Fibroblast of skin of abdomen (primary cell): ENCODE data around the gene SPAG6.
A peak's percentile ranks its signal among the peaks of the same experiment; 100 is the strongest.

Source experiments
- DNase-seq: peaks from one replicate; pipeline ENCODE4 v3.0.0-alpha.2; 2013

The SPAG6 gene

DNA sequence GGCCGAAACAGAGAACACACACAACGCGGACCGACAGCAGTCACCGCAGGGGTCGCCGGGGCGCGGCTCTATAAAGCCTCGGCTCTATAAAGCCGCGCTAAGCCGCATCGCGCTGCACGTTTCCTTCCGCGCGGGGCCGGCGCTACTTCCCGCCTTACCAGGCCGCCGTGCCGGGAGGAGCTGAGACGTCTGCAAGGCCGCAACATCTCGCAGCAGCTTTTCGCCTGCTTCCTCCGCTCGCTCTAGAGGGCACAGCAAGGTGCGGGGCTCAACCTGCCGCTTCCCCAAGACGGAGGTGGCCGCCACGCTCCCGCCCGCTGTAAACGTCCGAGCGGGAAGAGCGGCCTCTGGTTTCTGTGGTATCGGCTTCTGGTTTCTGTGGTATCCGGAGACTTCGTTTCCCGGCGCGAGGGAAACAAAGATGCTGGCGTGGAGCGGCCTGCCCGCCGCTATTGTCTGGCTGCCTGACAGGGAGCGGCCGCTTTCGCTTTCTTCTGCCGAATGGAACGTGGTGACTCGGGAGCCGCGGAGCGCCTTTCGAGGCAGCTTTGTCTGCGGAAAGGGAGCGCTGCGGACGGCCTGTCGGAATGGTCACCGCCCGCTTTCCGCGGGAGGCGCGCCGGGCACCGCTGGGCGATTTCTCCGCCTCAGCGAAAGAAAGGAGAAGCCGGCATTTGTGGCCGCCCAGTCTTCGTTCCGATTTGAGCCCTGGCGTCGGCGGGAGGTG lies 91.8 kb downstream of the SPAG6 start:
- peak; percentile 94 for DNase-seq

DNA sequence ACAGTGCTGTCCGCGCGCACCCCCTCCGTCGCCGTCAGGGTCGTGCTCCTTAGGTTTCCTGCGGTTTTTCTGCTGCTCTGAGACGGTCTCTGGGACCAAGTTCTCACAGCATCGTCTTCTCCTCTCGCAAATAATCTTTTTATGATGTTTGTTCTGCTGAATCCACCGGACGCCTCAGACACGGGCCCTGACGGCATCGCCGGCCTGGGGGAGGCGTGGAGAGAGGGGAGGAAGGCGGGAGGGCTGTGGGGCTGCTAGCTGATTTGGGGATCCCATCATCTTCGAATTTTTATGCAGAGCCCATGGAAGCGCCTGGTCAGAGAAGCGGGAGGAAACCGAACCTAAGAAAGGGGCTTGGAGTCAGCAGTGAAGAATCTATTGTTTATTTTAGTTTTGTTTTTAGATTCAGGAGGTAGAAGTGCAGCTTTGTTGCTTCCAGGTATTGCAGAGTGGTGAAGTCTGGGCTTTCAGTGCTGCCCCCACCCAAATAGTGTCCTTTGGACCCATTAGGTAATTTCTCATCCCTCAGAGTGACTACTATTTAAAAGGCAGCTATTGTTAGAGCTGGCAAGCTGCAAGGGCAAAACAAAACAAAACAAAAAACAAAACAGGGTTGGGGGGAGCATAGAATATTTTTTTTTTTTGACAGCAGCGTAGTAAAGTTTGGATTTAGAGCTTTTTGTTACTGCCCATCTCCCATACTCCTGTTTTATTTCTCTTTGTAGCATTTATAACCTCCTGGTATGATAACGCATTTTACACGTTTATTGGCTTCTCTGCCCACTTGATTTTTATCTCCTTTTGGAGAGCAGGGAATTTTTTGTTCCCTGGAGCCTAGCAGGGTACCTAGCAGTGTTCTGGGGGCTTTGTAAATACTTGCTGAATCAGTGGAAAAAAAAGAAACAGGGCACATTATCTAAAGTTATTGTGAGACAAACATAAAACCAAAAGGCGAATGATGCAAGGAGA lies 92.6 kb downstream of the SPAG6 start:
- DNase-seq = peak; percentile 31

DNA sequence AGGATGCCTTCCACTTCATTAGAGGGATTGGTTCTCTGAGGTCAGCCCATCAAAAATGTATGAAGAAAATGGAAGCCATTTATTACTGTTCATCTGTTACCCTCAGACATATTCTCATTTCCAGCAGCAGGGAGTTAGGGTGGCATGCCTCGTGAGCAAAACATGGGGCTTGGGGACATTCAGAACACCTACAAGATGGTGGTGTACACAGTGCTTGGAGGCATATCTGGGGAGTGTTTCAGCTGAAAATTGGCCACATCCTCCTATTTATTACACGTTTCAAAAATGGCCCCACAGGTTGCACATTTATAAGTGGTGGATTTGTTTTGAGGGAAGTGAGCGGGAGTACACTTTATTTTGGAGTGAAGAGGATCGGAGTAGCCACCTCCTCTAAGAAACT lies 93.4 kb downstream of the SPAG6 start:
- DNase-seq = no peak

DNA sequence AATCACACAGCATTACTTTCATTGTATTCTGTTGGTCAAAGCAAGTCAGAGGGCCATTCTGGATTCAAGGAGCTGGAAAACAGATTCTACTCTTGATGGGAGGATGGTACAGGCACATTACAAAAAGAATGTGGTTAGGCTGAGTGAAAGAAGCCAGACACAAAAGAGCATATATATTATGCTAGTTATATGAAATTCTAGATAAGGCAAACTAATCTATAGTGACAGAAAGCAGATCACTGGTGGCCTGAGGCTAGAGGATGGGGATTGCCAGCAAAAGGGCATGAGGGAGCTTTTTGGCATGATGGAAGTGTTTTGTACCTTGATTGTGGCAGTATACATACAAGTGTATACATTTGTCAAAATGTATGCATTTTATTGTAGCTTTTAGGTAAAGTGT lies 96.8 kb downstream of the SPAG6 start:
- no peak for DNase-seq

DNA sequence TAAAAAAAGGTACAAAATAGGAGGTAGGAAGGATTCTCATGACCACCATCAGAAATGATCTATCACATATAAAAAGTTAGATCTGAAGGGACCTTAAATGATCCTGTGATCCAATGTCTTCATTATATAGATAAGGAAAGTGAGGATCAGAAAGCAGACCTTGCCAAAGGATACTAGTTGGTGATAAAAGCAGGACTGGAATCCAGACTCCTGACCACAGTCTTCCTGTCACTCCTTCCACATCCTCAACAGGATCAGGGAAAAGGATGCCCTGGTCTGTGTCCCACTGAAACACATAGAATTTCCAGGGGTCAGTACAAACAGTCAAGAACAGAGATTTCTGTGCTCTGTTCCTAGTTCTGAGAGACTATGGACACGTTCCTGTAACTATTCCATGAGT lies 97.2 kb downstream of the SPAG6 start:
- DNase-seq = no peak

DNA sequence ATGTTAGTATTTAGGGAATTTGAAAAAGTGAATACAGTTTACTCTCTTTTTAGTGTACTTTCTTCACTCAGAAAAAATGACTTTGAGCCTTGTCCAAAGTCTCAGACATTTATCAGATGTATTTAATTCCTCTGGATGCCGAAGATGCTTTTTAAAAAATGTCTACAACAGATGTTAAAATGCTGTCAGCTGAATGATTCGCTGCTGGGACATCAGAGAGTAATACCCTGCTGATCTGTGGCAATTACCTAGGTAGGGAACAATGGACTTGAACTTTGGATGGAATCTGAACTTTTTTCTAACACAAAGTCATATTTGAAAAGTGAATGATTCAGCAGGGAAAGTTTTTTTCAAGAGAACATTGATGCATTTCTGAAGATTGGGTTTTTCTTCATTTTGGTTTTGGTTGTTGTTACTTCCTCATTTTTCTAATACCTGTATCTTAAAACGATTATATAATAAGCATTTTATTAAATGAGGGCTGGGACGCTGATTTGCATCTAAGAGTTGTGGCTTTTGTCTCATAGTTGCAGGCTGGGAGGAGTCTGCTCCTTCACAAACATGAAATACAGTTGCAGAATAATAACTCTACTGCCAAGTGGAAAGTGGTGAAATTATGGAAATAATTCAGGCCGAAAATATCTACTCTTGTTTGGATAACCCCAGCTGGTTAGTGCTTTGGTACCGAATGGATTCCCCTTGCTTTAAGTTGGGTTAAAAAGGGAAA lies 98.0 kb downstream of the SPAG6 start:
- peak; percentile 52 for DNase-seq

DNA sequence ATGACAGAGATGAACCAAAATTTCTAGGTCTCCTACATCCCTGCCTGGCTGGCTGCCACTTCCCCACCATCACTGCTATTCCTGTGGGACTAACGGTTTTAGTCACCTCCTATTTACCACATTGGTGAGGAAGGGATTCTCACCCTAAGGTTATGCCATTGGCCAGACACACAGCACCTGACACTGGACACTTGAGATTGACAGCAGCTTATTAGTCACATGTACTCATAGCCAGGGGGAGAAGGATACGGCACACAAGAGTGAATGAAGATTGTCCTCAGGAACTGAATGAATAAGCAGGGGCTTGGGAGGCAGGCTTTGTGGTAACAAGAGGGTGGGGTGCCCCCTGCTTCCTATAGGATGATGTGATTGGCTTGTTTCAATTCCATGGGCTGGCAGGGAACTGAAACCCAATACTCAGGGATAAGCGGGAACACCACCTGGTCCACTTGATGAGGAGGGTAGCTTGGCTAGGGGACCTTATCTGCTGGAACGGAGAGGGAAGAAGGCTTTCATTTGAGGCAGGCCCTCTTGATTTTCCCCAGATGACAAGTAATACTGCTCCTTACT lies 99.0 kb downstream of the SPAG6 start:
- DNase-seq = no peak

DNA sequence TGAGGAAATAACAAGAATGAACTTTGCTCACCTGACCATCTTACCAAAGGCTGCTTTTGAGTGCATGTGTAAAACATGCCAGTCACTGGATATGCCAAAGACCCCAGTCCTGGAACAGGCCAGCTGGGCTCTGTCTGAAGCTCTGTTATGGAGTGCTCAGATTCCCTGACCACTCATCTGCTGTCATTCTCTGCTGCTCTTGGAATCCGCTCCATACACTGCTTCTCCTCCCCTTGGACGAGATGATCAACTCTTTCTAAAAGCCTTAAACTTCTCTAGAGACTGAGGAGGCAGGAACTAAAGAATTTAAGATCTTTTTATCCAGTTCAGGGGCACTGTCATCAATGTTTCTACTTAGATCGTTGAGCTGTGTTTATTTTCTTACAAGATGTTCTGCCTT lies 100.2 kb downstream of the SPAG6 start:
- no peak for DNase-seq

DNA sequence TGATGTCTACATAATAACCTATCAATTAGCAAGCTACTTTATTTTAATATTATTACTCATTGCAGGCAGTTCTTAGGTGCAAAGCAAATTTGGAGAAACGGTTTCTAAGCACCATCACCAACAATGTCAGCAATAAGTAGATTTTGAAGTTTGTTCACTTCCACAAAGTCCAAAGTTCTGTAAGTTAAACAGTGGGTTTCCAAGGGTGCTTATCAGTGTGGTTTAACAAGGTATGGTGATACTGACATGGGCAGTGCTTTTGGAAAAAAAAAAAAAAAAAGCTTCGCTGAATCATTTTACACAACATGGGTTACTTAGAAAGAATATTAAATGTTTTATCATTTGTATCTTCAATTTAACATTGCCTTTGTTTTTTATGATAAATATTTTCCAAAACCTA lies 101.8 kb downstream of the SPAG6 start:
- no peak for DNase-seq

DNA sequence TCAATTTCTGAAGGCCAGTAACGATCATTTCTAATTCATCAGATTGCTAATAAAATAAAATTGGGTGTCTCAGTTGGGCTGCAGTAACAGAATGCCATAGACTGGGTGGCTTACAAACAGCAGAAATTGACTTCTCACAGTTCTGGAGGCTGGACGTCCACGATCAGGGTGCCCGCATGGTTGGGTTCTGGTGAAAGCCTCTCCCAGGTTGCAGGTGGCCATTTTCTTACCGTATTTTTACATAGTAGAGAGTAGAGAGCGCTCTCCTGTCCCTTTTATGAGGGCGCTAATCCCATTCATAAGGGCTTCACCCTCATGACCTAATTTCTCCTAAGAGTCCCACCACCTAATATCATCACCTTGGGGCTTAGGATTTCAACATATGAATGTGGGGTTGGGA lies 106.0 kb downstream of the SPAG6 start:
- DNase-seq = no peak

DNA sequence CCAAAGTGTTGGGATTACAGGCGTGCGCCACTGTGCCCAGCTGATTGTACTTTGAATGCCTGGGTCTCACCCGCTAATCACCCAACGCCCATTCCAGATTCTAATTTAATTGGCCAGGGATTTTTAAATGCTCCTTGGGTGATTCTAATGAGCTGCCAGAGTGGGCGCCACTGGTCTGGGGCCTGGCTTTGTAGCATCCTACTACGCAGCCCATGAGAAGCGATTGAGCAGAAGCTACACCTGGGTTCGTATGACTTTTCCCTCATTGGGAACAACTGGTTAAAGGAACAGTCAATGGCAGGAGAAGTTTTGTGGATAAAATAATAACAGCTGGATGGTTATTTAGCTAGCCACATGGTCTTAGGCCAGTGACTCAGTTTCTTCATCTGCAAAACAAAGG lies 108.0 kb downstream of the SPAG6 start:
- DNase-seq = no peak

DNA sequence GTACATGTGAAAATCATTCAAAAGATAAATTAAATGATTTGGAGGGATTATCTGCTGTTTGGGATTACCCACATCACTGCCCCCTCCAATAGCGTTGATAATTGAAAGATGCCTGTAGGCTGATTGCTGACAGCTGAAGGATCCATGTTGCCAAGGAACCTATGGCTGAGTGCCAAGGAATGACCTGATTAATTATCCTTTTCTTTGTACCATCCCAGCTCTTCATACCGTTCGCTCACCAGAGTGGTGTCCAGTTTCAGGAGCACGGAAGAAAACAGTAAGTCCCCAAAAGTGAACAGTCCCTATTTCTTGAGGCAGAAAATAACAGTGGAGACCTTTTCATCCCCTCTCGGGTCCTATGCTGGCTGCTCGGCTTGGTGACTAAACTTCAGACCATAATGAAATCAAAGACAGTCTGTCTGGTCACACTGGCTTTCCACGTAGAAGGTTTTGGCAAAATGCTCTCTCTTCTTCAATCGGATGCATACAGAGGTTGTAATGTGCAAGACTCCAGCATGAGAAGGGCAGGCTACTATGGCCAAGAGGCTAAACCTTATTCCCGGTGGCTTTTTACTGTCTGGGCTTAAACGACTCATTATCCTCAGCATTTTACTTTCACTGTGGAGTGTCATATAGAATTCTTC lies 108.8 kb downstream of the SPAG6 start:
- no peak for DNase-seq

DNA sequence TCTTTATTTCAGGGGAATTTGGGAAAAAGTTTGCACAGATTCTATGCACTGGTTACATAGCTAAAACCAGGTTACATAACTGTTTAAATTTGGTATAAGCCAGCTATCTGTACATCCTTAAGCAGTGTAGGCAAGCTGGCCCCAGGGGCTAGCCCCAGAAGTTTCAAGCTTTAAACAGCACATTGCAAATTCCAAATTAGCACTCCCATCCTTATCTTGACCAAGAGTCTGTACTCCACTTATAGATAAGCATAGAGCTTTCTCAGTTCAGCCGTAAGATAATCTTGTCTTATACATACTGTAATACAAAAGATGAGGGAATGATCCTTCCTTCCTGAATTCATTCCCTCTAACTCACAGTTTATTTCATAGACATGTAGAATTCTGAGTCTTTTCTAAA lies 109.3 kb downstream of the SPAG6 start:
- no peak for DNase-seq

DNA sequence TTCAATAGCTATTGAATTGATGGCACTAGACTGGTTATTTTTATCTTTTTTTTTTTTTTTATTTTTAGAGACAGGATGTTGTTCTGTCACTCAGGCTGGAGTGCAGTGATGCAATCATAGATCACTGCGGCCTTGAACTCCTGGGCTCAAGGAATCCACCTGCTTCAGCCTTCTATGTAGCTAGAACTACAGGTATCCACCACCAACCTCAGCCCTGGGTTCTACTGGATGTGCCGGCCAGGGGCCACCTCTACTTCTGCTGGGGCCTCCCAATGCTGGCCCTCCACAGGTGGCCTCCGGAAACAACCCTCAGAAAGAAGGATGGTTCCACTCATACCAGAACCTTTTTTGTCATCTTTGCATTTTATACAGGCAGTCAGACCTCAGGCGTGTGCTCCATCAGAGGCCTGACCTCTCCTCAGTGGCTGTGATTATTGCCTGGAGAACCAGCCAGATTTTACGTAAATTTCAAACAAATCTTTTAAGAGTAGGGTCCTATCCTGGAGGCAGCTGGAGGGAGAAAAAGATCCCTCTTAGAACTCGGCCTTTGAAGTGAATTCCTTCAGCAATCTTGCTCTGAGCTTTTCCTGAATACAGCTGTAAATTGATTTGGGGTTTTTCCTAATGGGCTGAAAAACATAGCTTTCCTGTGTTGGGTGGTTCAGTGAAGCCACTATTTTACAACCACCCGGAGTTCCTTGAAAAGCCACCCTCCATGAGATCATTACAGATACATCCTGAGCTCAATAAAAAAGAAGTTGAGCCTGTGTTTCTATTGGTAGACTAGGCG lies 110.0 kb downstream of the SPAG6 start:
- DNase-seq = no peak

DNA sequence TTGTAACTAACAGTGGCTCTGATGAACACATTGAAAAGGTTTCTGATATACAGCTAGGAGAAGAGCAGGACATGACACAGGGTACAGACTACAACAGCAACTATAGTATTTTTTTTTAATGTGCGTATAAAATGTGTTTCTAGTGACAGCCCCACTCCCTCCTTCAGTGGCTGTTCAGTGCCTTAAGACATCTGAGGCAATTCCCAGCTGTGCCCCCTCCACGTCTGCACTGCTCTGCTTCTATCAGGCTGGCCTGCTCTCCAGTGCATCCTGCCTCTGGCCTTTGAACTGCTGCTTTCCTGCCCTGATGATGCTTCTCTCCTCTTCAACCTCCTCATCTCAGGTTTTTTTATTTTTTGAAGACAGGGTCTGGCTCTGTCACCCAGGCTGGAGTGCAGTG lies 111.2 kb downstream of the SPAG6 start:
- no peak for DNase-seq

DNA sequence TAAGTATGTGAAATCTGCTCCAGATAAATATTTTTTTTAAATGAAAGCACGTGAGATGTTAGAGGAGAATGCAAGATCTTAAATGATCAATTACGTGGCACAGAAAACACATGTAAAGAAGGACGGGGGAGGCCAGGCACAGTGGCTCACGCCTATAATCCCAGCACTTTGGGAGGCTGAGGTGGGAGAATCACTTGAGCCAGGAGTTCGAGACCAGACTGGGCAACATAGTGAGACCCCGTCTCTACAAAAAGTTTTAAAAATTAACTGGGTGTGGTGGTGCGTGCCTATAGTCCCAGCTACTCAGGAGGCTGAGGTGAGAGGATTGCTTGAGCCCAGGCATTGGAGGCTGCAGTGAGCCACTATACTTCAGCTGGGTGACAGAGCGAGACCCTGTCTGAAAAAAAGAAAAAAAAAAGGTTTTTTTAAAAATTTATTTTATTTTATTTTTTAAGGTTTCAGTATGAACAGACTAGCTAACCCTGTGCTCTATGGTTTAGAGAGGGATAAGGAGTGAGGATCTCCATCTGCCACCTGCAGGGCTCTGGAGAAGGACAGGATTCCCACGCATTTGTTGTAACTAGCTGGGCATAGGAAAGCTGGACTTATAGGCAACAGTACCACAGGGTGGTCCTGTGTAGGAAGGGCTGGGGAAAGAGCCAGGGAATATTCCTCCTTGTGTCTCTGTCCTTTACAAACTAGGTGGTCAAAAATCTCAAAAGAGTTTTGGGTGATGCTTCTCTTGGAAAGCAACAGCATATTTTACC lies 113.2 kb downstream of the SPAG6 start:
- no peak for DNase-seq

DNA sequence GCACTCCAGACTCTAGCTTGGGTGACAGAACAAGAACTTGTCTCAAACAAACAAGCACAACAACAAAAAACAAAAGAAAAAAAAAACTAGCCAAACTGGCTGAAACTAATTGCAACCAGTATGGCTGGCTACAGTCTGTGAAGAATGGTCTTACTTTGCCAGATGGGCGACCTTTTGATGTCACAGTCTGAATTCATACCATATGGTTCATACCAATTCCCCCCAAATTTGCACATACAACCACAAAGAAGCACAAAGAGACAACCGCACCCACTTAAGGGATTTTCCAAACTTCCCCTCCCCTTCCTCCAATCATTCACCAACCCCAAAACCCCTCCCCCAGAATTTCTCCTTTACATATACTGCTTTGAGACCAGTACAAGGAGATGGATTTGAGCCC lies 114.2 kb downstream of the SPAG6 start:
- no peak for DNase-seq

DNA sequence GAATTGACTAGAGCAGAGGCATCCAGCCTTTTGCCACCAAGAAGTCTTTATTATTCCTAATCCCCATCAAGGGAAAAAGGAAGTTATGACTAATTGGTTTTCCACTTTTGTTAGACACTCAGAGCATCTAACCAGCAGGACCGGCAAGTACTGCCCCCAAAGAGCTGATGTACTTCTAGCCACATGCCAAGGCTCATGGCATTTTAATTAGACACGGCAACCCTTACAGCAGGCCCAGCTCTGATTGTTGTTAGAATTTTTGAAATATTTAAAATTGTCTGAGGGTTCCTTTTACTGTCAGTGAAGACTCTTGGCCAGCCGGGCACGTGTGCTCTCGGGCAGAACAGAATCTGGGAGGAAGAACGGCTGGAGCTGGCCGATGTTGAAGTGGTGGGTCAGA lies 114.8 kb downstream of the SPAG6 start:
- no peak for DNase-seq

DNA sequence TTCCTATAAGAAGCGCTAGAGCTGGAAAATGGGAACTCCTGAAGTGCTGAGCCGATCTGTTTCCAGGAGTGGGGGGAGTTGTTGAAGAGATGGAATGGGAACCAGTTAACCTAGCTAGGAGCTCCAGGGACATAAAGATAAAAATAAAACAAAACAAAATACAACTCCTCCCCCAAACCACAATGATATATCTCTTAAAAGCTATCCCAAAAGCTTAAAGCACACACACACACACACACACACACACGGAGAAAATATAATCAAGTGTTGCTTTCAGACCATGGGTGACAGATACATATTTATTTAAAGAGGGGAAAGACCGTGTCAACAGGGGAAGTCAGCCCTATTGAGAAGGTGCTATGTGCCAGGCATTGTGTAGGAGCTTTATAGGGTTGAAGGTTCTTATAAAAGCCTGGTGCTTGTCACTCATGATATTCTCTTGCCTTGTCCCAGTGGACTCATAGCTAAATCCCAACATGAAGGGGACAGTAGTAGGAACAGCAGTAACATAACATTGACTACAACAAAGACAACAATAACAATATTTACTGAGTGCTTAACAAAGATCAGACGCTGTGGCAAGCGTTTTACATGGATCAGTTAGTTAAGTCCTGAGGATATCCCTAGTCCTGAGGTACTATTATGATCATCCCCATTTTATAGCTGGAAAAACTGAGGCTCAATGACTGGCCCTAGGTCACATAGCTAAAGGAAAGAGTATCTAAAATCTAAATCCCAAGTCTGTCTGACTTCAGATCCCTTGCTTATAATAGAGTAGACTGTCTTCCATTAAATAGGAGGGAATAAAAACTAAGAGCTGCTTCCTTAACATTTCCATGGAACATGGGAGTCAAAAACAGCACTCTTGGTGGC lies 115.5 kb downstream of the SPAG6 start:
- no peak for DNase-seq

DNA sequence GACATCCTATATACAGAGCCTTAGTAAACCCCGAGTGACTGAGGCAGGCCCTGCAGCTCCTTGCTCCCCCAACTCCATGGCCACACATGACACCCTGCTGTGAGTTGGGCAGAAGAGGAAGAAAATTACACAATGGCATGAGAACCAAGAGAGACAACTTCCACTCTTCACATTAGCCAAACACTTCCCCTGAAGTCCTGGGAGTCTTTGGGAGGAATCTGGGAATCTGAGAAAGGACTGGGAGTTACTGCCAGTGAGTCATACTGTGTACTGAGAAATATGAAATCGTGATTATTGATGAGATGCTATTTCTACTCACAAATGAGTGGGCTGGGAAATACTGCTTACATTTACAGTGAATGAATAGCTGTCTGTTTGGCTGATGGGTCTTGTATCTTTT lies 116.6 kb downstream of the SPAG6 start:
- DNase-seq = no peak
